ENCODE data around the gene SLC12A4.

- TF ChIP-seq, protein P1, sequence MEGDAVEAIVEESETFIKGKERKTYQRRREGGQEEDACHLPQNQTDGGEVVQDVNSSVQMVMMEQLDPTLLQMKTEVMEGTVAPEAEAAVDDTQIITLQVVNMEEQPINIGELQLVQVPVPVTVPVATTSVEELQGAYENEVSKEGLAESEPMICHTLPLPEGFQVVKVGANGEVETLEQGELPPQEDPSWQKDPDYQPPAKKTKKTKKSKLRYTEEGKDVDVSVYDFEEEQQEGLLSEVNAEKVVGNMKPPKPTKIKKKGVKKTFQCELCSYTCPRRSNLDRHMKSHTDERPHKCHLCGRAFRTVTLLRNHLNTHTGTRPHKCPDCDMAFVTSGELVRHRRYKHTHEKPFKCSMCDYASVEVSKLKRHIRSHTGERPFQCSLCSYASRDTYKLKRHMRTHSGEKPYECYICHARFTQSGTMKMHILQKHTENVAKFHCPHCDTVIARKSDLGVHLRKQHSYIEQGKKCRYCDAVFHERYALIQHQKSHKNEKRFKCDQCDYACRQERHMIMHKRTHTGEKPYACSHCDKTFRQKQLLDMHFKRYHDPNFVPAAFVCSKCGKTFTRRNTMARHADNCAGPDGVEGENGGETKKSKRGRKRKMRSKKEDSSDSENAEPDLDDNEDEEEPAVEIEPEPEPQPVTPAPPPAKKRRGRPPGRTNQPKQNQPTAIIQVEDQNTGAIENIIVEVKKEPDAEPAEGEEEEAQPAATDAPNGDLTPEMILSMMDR (IDR thresholded peaks at IDR 0.05) = no peak
- no peak for TF ChIP-seq POLR2AphosphoS5 (IDR thresholded peaks at IDR 0.05)
Measured at GRCh38 chr16:67977469-67978227, 9.2 kb upstream of the SLC12A4 start.
